ENCODE measurements around the gene DLL1. TPM values are rescaled to one million over a fixed set of nuclear protein-coding genes. Genes with fewer than 3 reads are reported as not detected.

Gene DLL1
- total RNA-seq, 2 experiments from 2014 or later, result not detected

DNA sequence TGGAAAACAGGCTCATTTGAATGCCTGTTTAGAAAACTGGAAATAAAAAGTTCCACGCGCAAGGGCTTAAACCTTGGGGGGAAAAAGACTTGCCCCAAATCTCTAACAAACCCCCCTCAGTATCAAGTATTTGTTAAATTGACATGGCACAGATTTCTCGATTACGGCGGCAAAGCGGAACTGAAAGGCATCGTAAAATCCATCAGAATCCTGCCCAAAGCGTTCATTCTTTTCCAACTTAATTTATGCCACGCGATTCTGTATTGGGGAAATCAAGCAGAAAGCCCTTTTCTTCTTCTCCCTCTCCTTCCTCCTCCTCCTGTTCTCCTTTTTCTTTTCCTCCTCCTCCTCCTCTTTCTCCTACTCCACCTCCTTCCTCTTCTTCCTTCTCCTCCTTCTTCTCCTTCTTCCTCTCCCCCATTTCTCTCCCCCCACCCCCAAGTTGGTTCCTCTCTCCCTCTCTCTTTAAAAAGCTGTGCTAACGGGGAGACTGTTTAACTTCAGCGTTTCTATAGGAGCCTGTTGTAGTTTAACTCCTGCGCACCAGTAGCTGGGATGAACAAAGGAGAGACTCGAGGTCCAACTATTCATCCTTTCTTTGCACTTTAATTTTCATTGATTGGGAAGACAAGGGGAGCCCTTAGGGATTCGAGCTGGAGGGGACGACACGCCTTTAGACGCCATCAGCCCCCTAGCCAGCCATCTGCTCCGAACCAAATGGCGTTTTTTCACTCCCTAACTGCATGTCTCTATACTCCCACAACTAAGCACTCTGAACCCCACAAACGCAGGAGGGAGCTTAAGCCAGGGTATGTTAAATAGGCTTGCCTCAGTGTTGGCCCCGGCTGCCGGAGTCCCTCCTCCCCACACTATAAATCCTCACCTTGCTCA is 2.7 kb upstream of the DLL1 start:
- Histone ChIP-seq H3K4me2 (ENCODE audit: low read length) (no peak overlapping the region), H3K9me2 (ENCODE audit: insufficient read depth, low read length) (no peaks in the 10 kb centered on the region), H3K9me3 (ENCODE audit: low read length) (no peaks in the 10 kb centered on the region), H3K27ac (ENCODE audit: low read depth, low read length, poor library complexity, severe bottlenecking) (no peak overlapping the region), H3K4me3 (ENCODE audit: low read depth, low read length, poor library complexity, severe bottlenecking) (no peak overlapping the region), H3K79me2 (ENCODE audit: insufficient read depth, low read depth, low read length) (no peaks in the 10 kb centered on the region), H3K36me3 (ENCODE audit: insufficient read depth, low read length) (no peaks in the 10 kb centered on the region), H3K4me1 (ENCODE audit: insufficient read depth, low read length, poor library complexity, severe bottlenecking) (peaks cover 7% of the 10 kb centered on the region), H2AFZ (ENCODE audit: low read length) (no peak overlapping the region), H4K20me1 (ENCODE audit: insufficient read depth, low read length) (0 out of 2 replicates have a peak, but pooled peaks cover 5% of the 10 kb centered on the region)
- TF ChIP-seq EZH2phosphoT487 (IDR thresholded peaks at IDR 0.05; ENCODE audit: borderline replicate concordance, low read depth, low read length), result no peak
- TF ChIP-seq, protein P1, sequence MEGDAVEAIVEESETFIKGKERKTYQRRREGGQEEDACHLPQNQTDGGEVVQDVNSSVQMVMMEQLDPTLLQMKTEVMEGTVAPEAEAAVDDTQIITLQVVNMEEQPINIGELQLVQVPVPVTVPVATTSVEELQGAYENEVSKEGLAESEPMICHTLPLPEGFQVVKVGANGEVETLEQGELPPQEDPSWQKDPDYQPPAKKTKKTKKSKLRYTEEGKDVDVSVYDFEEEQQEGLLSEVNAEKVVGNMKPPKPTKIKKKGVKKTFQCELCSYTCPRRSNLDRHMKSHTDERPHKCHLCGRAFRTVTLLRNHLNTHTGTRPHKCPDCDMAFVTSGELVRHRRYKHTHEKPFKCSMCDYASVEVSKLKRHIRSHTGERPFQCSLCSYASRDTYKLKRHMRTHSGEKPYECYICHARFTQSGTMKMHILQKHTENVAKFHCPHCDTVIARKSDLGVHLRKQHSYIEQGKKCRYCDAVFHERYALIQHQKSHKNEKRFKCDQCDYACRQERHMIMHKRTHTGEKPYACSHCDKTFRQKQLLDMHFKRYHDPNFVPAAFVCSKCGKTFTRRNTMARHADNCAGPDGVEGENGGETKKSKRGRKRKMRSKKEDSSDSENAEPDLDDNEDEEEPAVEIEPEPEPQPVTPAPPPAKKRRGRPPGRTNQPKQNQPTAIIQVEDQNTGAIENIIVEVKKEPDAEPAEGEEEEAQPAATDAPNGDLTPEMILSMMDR (conservative IDR thresholded peaks at IDR 0.05; ENCODE audit: low read length), result no peak
- POLR2A ChIA-PET, result interaction anchor here (0.6 to 0.7 kb wide), 3 partner anchors 17 to 547 kb away, joined by 4 to 8 read pairs (median 5); no protein-coding TSS in a partner anchor
- no peak for DNase-seq (ENCODE audit: low spot score)
- intact Hi-C loops (cut with micrococcal nuclease; ENCODE audit: unreplicated experiment), result loop anchor here (5.0 to 10.0 kb wide), 2 partner anchors 461 to 499 kb away; no protein-coding TSS in a partner anchor
- CTCF ChIA-PET (ENCODE audit: unreplicated experiment), result no interaction called here
- BruUV-seq (replicated peaks), result no TSS peak

DNA sequence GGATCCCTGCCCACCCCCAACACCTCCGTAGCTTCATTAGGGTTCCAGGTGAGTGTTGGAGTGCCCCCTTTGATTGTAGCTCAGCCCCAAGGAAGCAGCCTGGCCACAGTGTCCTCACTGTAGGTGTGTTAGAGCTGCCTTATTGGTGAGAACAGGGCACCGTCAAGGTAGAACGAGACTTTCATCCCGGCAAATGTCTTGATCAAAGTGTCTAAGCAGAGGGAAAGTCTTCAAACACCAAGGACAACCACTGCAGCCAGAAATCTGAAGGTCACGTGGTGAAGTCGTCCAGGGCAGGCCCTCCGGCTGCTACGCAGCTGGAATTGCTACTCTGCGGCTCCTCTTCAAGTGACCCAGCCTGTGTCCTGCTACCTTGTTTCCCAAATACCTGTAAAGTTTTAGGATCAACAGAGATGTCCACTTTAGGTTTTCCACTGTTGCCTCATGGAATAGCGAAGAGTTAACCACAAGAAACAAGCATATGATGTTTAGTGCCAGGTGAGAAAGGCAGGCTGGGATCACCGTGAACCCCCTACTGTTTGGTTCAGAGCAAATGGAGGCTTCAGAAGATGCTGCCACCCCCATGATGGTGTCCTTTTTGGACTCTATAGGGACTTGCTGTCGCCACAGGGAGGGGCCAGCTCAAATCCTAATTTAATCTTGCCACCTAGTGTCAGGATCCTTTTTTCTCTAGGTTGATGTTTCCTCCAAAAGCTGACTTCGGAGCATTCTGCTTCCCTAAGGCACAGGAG is 1.7 kb upstream of the DLL1 start:
- intact Hi-C loops (cut with micrococcal nuclease; ENCODE audit: unreplicated experiment), result loop anchor here (5.0 to 10.0 kb wide), 2 partner anchors 460 to 498 kb away; no protein-coding TSS in a partner anchor
- POLR2A ChIA-PET, result no interaction called here

More for the DNA sequence above, 1.7 kb upstream of the DLL1 start:
- Histone ChIP-seq H3K36me3 (ENCODE audit: insufficient read depth, low read length) (no peaks in the 10 kb centered on the region), H2AFZ (ENCODE audit: low read length) (no peak overlapping the region), H3K9me3 (ENCODE audit: low read length) (no peaks in the 10 kb centered on the region), H3K79me2 (ENCODE audit: insufficient read depth, low read depth, low read length) (no peaks in the 10 kb centered on the region), H4K20me1 (ENCODE audit: insufficient read depth, low read length) (0 out of 2 replicates have a peak, but pooled peaks cover 5% of the 10 kb centered on the region), H3K4me2 (ENCODE audit: low read length) (no peak overlapping the region), H3K27ac (ENCODE audit: low read depth, low read length, poor library complexity, severe bottlenecking) (no peak overlapping the region), H3K4me3 (ENCODE audit: low read depth, low read length, poor library complexity, severe bottlenecking) (no peak overlapping the region), H3K4me1 (ENCODE audit: insufficient read depth, low read length, poor library complexity, severe bottlenecking) (peaks cover 7% of the 10 kb centered on the region), H3K9me2 (ENCODE audit: insufficient read depth, low read length) (no peaks in the 10 kb centered on the region)
- CTCF ChIA-PET (ENCODE audit: unreplicated experiment), result no interaction called here
- BruUV-seq (replicated peaks), result no TSS peak
- no peak for TF ChIP-seq EZH2phosphoT487 (IDR thresholded peaks at IDR 0.05; ENCODE audit: borderline replicate concordance, low read depth, low read length)
- TF ChIP-seq, protein P1 (conservative IDR thresholded peaks at IDR 0.05; ENCODE audit: low read length), result peak; percentile 35
- DNase-seq (ENCODE audit: low spot score), result no peak

Data from OCI-LY7 (cell line).